T47D (cell line): ENCODE results near the gene DGKI.

Experiments used
- DNase-seq, 2 experiments: peaks; one replicate each; pipeline versions ENCODE4 v3.0.0 to v3.0.0-alpha.2; 2011 to 2012; ENCODE audit warnings: low read depth in 1 of 2, low spot score in 1 of 2
- JUND ChIP-seq: IDR thresholded peaks from 2 replicates; pipeline ENCODE4 v1.6.1; 2012; ENCODE audit warnings: low read depth
- in situ Hi-C: cut with HindIII; loops from 2 replicates; pipeline ENCODE4 v1.10.0; 2016; ENCODE audit warnings: low sequenced_read_pairs, low pct_unique_long_range_greater_than_20kb

DGKI gene

GRCh38 chr7:137360087-137360679 is 486.6 kb downstream of the DGKI start:
- TF ChIP-seq JUND: no peak
- DNase-seq: no peak
- in situ Hi-C loops: no loop called here

GRCh38 chr7:137354961-137355360 is 491.8 kb downstream of the DGKI start:
- no peak for DNase-seq
- in situ Hi-C loops: no loop called here

GRCh38 chr7:137354396-137354795 is 492.4 kb downstream of the DGKI start:
- in situ Hi-C loops: no loop called here
- DNase-seq: no peak
- no peak for TF ChIP-seq JUND

More at GRCh38 chr7:137354961-137355360, 491.8 kb downstream of the DGKI start:
- no peak for TF ChIP-seq JUND

- in situ Hi-C loops: no loop called here
- no peak for DNase-seq
- TF ChIP-seq JUND: no peak
Measured at GRCh38 chr7:137351941-137352340, 494.8 kb downstream of the DGKI start.

- in situ Hi-C loops: no loop called here
- no peak for DNase-seq
- no peak for TF ChIP-seq JUND
Measured at GRCh38 chr7:137345799-137346449, 500.9 kb downstream of the DGKI start.

- in situ Hi-C loops: no loop called here
- DNase-seq: peak in 1 of 2 experiments; percentile 24
- no peak for TF ChIP-seq JUND
Measured at GRCh38 chr7:137343281-137343841, 503.4 kb downstream of the DGKI start, which contains the start of gene PTN. Gene PTN, minus strand, starts transcription at chr7:137343733. Its CDS starts 88,760 bp downstream, at chr7:137254973.

GRCh38 chr7:137342828-137343261 is 503.9 kb downstream of the DGKI start:
- no peak for DNase-seq
- TF ChIP-seq JUND: no peak
- in situ Hi-C loops: no loop called here

GRCh38 chr7:137342265-137342664 is 504.5 kb downstream of the DGKI start:
- in situ Hi-C loops: no loop called here

GRCh38 chr7:137337902-137338301 is 508.9 kb downstream of the DGKI start:
- peak in 1 of 2 experiments; percentile 60 for DNase-seq
- no peak for TF ChIP-seq JUND
- in situ Hi-C loops: no loop called here

More at GRCh38 chr7:137342265-137342664, 504.5 kb downstream of the DGKI start:
- no peak for TF ChIP-seq JUND
- no peak for DNase-seq

- no peak for DNase-seq
- in situ Hi-C loops: no loop called here
- TF ChIP-seq JUND: no peak
Measured at GRCh38 chr7:137335814-137336213, 511.0 kb downstream of the DGKI start.

GRCh38 chr7:137331378-137331777 is 515.4 kb downstream of the DGKI start:
- in situ Hi-C loops: no loop called here
- no peak for TF ChIP-seq JUND
- no peak for DNase-seq
